GM19023 (cell line): Measurements from ENCODE around the gene ASCC1.

ENCODE experiments used
- ATAC-seq: cut with Tn5 transposase; IDR thresholded peaks from one replicate; pipeline ENCODE4 v1.9.1; 2021; ENCODE audit warnings: mild to moderate bottlenecking, moderate library complexity; ENCODE audit not compliant: unreplicated experiment

The ASCC1 gene

GRCh38 chr10:72086466-72087391 lies 129.3 kb downstream of the ASCC1 start:
- ATAC-seq = no peak

- ATAC-seq = no peak
These were observed 130.1 kb downstream of the ASCC1 start for GRCh38 chr10:72085864-72086465.

GRCh38 chr10:72085166-72085565 lies 130.9 kb downstream of the ASCC1 start:
- no peak for ATAC-seq

- no peak for ATAC-seq
These were observed 132.2 kb downstream of the ASCC1 start for GRCh38 chr10:72083790-72084459.

GRCh38 chr10:72082856-72083789 lies 133.0 kb downstream of the ASCC1 start:
- ATAC-seq = no peak

- ATAC-seq = no peak
These were observed 134.1 kb downstream of the ASCC1 start for GRCh38 chr10:72081772-72082590.

GRCh38 chr10:72081210-72081609 lies 134.9 kb downstream of the ASCC1 start:
- ATAC-seq = no peak

- no peak for ATAC-seq
These were observed 135.8 kb downstream of the ASCC1 start for GRCh38 chr10:72080042-72080975.

GRCh38 chr10:72079356-72079755 lies 136.7 kb downstream of the ASCC1 start:
- ATAC-seq = no peak

- ATAC-seq = no peak
These were observed 138.6 kb downstream of the ASCC1 start for GRCh38 chr10:72077275-72077990.

- no peak for ATAC-seq
These were observed 139.3 kb downstream of the ASCC1 start for GRCh38 chr10:72076756-72077155.

- no peak for ATAC-seq
These were observed 140.5 kb downstream of the ASCC1 start for GRCh38 chr10:72075376-72076115.

- ATAC-seq = no peak
These were observed 141.3 kb downstream of the ASCC1 start for GRCh38 chr10:72074574-72075375.

- ATAC-seq = no peak
These were observed 142.1 kb downstream of the ASCC1 start for GRCh38 chr10:72073708-72074573.

- no peak for ATAC-seq
These were observed 143.4 kb downstream of the ASCC1 start for GRCh38 chr10:72072639-72073038.

- ATAC-seq = no peak
These were observed 144.0 kb downstream of the ASCC1 start for GRCh38 chr10:72072046-72072445.
